DOHH2 (cell line): ENCODE data around the gene TEX14.

Experiments used
- H3F3A ChIP-seq: fragments of 200-600 bp; sonication (generic), shearing (Covaris generic); 2 replicates; pipeline ENCODE4 v1.6.0; 2016; ENCODE audit warnings: antibody characterized with exemption, mild to moderate bottlenecking; ENCODE audit not compliant: control insufficient read depth, insufficient read depth
- H3K27ac ChIP-seq: fragments of 200-600 bp; sonication (generic); 2 replicates; pipeline ENCODE4 v1.5.1; 2014; ENCODE audit warnings: low read depth, mild to moderate bottlenecking, low read length, moderate library complexity
- H3K27me3 ChIP-seq: fragments of 200-600 bp; sonication (generic); 2 replicates; pipeline ENCODE4 v1.6.1; 2014; ENCODE audit warnings: mild to moderate bottlenecking, low read length, mixed read lengths; ENCODE audit not compliant: control insufficient read depth
- H3K36me3 ChIP-seq: fragments of 200-600 bp; sonication (generic); 2 replicates; pipeline ENCODE4 v1.6.1; 2014; ENCODE audit warnings: mild to moderate bottlenecking, low read length, moderate library complexity, mixed read lengths; ENCODE audit not compliant: control insufficient read depth
- H3K4me1 ChIP-seq: fragments of 200-600 bp; sonication (generic); 2 replicates; pipeline ENCODE4 v1.6.1; 2014; ENCODE audit warnings: mild to moderate bottlenecking, low read length, mixed read lengths; ENCODE audit not compliant: control insufficient read depth
- H3K4me2 ChIP-seq: fragments of 200-600 bp; sonication (generic); 2 replicates; pipeline ENCODE4 v1.6.0; 2014; ENCODE audit warnings: mild to moderate bottlenecking, low read length, moderate library complexity
- H3K4me3 ChIP-seq: fragments of 200-600 bp; sonication (generic); 2 replicates; pipeline ENCODE4 v1.5.1; 2014; ENCODE audit warnings: mild to moderate bottlenecking, low read length, mixed read lengths
- H3K79me2 ChIP-seq: fragments of 200-600 bp; sonication (generic); 2 replicates; pipeline ENCODE4 v1.6.1; 2014; ENCODE audit warnings: mild to moderate bottlenecking, low read length, mixed read lengths; ENCODE audit not compliant: control insufficient read depth
- H3K9me2 ChIP-seq: fragments of 200-600 bp; sonication (generic); replicated peaks from 2 replicates; pipeline ENCODE4 v1.6.1; 2014; ENCODE audit warnings: mild to moderate bottlenecking, low read length, mixed read lengths; ENCODE audit not compliant: control insufficient read depth
- H3K9me3 ChIP-seq: fragments of 200-600 bp; sonication (generic); 2 replicates; pipeline ENCODE4 v1.6.1; 2014; ENCODE audit warnings: antibody characterized with exemption, low read length, mixed read lengths; ENCODE audit not compliant: control insufficient read depth, insufficient read depth
- H4K20me1 ChIP-seq: fragments of 200-600 bp; sonication (generic); 2 replicates; pipeline ENCODE4 v1.6.0; 2014; ENCODE audit warnings: low read depth, mild to moderate bottlenecking, antibody characterized with exemption, low read length, moderate library complexity; ENCODE audit not compliant: control insufficient read depth, insufficient read depth
- CTCF ChIP-seq: fragments of 200-600 bp; sonication (generic); IDR thresholded peaks from one replicate; pipeline ENCODE4 v1.5.1; 2014; ENCODE audit warnings: antibody characterized with exemption, mild to moderate bottlenecking, low read depth, low read length; ENCODE audit not compliant: poor library complexity, severe bottlenecking
- EZH2phosphoT487 ChIP-seq: fragments of 200-600 bp; sonication (generic); IDR thresholded peaks from 2 replicates; pipeline ENCODE4 v1.6.1; 2017; ENCODE audit warnings: borderline replicate concordance, mild to moderate bottlenecking, antibody characterized with exemption, low read length, moderate library complexity, mixed read lengths

Gene TEX14

GRCh38 chr17:58595194-58595792, 96.6 kb downstream of the TEX14 start:
- Histone ChIP-seq H3K27me3 (no peaks in the 10 kb centered on the region), H3K79me2 (no peaks in the 10 kb centered on the region), H3K27ac (no peak overlapping the region), H3K4me1 (no peaks in the 10 kb centered on the region), H3K4me2 (no peak overlapping the region), H3K4me3 (no peak overlapping the region), H3K36me3 (no peaks in the 10 kb centered on the region), H4K20me1 (no peaks in the 10 kb centered on the region), H3K9me2 (no peaks in the 10 kb centered on the region), H3K9me3 (no peaks in the 10 kb centered on the region), H3F3A (no peaks in the 10 kb centered on the region)
- no peak for TF ChIP-seq CTCF
- no peak for TF ChIP-seq EZH2phosphoT487

- Histone ChIP-seq H3K27ac (no peak overlapping the region), H3K36me3 (no peaks in the 10 kb centered on the region), H3K9me2 (no peaks in the 10 kb centered on the region), H3K9me3 (no peaks in the 10 kb centered on the region), H3K4me2 (no peak overlapping the region), H3K4me1 (no peaks in the 10 kb centered on the region), H3K4me3 (no peak overlapping the region), H3F3A (no peaks in the 10 kb centered on the region), H3K27me3 (no peaks in the 10 kb centered on the region), H4K20me1 (no peaks in the 10 kb centered on the region), H3K79me2 (no peaks in the 10 kb centered on the region)
- TF ChIP-seq EZH2phosphoT487 (no peak), CTCF (no peak)
Measured at GRCh38 chr17:58593123-58593522, 98.7 kb downstream of the TEX14 start.

GRCh38 chr17:58591455-58591854, 100.4 kb downstream of the TEX14 start:
- H3K4me1 ChIP-seq = no peaks in the 10 kb centered on the region

GRCh38 chr17:58590377-58590776, 101.5 kb downstream of the TEX14 start:
- TF ChIP-seq EZH2phosphoT487 = no peak
- TF ChIP-seq CTCF = no peak
- no peaks in the 10 kb centered on the region for H3K4me1 ChIP-seq
- H3K79me2 ChIP-seq = no peaks in the 10 kb centered on the region
- H4K20me1 ChIP-seq = no peaks in the 10 kb centered on the region
- no peaks in the 10 kb centered on the region for H3K27me3 ChIP-seq
- H3K9me3 ChIP-seq = no peaks in the 10 kb centered on the region
- no peak overlapping the region for H3K27ac ChIP-seq
- H3K4me2 ChIP-seq = no peak overlapping the region
- no peaks in the 10 kb centered on the region for H3F3A ChIP-seq
- no peaks in the 10 kb centered on the region for H3K36me3 ChIP-seq
- no peak overlapping the region for H3K4me3 ChIP-seq
- H3K9me2 ChIP-seq = no peaks in the 10 kb centered on the region

More at GRCh38 chr17:58591455-58591854, 100.4 kb downstream of the TEX14 start:
- H3K27me3 ChIP-seq = no peaks in the 10 kb centered on the region
- no peak overlapping the region for H3K4me3 ChIP-seq
- no peaks in the 10 kb centered on the region for H3K36me3 ChIP-seq
- no peaks in the 10 kb centered on the region for H3F3A ChIP-seq
- no peaks in the 10 kb centered on the region for H3K79me2 ChIP-seq
- H3K9me2 ChIP-seq = no peaks in the 10 kb centered on the region
- H3K27ac ChIP-seq = no peak overlapping the region
- H3K9me3 ChIP-seq = no peaks in the 10 kb centered on the region
- H3K4me2 ChIP-seq = no peak overlapping the region
- no peaks in the 10 kb centered on the region for H4K20me1 ChIP-seq
- no peak for TF ChIP-seq EZH2phosphoT487
